HepG2 (cell line): Measurements from ENCODE around the gene UNC50.

Source experiments
- CHD2 ChIP-seq: IDR thresholded peaks from 2 replicates; pipeline ENCODE4 v1.6.1; 2011; ENCODE audit warnings: low read depth, low read length, improper control_type of control experiment
- ELF1 ChIP-seq: sonication (generic); formaldehyde crosslinking; IDR thresholded peaks from 2 replicates; pipeline ENCODE4 v1.4.0; 2020; ENCODE audit warnings: missing genetic modification reagents
- ESRRA ChIP-seq: sonication (generic); formaldehyde crosslinking; IDR thresholded peaks from 2 replicates; pipeline ENCODE4 v1.5.1; 2020; ENCODE audit warnings: mild to moderate bottlenecking, low read depth, missing genetic modification reagents
- EZH2 ChIP-seq: conservative IDR thresholded peaks from 2 replicates; pipeline ENCODE4 v1.6.1; 2012; ENCODE audit warnings: mild to moderate bottlenecking, low read depth, low read length, moderate library complexity
- MAFK ChIP-seq, 2 experiments: IDR thresholded peaks in 1 of 2; conservative IDR thresholded peaks in 1 of 2; 2 replicates each; pipeline ENCODE4 v1.6.1; 2011; ENCODE audit warnings: improper control_type of control experiment in 2 of 2, low read length in 2 of 2
- NFRKB ChIP-seq: fragments of 450-650 bp; IDR thresholded peaks from 2 replicates; pipeline ENCODE4 v1.6.1; 2017
- NR2C2 ChIP-seq: sonication (generic); formaldehyde crosslinking; IDR thresholded peaks from 2 replicates; pipeline ENCODE4 v1.4.0; 2020; ENCODE audit warnings: missing genetic modification reagents, mild to moderate bottlenecking, moderate library complexity, borderline replicate concordance
- TAF1 ChIP-seq: sonication (generic); formaldehyde crosslinking; IDR thresholded peaks from 2 replicates; pipeline ENCODE4 v1.4.0; 2020; ENCODE audit warnings: missing genetic modification reagents
- TCF7L2 ChIP-seq: IDR thresholded peaks from 2 replicates; pipeline ENCODE4 v1.6.1; 2011; ENCODE audit warnings: mild to moderate bottlenecking, low read depth, low read length, moderate library complexity
- ZNF501 ChIP-seq: sonication (generic); formaldehyde crosslinking; IDR thresholded peaks from 2 replicates; pipeline ENCODE4 v1.5.1; 2020; ENCODE audit warnings: mild to moderate bottlenecking, moderate library complexity, missing genetic modification reagents
- ZSCAN29 ChIP-seq: sonication (generic); formaldehyde crosslinking; conservative IDR thresholded peaks from 2 replicates; pipeline ENCODE4 v1.4.0; 2020; ENCODE audit warnings: mild to moderate bottlenecking, missing genetic modification reagents
- TF ChIP-seq, protein P1 (sequence below): sonication (generic); formaldehyde crosslinking; IDR thresholded peaks from 2 replicates; pipeline ENCODE4 v1.5.0; 2020; ENCODE audit warnings: mild to moderate bottlenecking, missing genetic modification reagents, moderate library complexity
- TF ChIP-seq, protein P2 (sequence below): conservative IDR thresholded peaks from 2 replicates; pipeline ENCODE4 v1.6.1; 2018; ENCODE audit warnings: missing genetic modification reagents

GRCh38 chr2:98561018-98561417, 47.4 kb upstream of the UNC50 start:
- no peak for TF ChIP-seq ESRRA
- TF ChIP-seq, protein P1, sequence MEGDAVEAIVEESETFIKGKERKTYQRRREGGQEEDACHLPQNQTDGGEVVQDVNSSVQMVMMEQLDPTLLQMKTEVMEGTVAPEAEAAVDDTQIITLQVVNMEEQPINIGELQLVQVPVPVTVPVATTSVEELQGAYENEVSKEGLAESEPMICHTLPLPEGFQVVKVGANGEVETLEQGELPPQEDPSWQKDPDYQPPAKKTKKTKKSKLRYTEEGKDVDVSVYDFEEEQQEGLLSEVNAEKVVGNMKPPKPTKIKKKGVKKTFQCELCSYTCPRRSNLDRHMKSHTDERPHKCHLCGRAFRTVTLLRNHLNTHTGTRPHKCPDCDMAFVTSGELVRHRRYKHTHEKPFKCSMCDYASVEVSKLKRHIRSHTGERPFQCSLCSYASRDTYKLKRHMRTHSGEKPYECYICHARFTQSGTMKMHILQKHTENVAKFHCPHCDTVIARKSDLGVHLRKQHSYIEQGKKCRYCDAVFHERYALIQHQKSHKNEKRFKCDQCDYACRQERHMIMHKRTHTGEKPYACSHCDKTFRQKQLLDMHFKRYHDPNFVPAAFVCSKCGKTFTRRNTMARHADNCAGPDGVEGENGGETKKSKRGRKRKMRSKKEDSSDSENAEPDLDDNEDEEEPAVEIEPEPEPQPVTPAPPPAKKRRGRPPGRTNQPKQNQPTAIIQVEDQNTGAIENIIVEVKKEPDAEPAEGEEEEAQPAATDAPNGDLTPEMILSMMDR (CRISPR knock-in tag) = no peak
- no peak for TF ChIP-seq NR2C2 (CRISPR knock-in tag)
- no peak for TF ChIP-seq EZH2
- no peak for TF ChIP-seq ELF1 (CRISPR knock-in tag)
- TF ChIP-seq, protein P2, sequence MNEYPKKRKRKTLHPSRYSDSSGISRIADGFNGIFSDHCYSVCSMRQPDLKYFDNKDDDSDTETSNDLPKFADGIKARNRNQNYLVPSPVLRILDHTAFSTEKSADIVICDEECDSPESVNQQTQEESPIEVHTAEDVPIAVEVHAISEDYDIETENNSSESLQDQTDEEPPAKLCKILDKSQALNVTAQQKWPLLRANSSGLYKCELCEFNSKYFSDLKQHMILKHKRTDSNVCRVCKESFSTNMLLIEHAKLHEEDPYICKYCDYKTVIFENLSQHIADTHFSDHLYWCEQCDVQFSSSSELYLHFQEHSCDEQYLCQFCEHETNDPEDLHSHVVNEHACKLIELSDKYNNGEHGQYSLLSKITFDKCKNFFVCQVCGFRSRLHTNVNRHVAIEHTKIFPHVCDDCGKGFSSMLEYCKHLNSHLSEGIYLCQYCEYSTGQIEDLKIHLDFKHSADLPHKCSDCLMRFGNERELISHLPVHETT (CRISPR knock-in tag) = no peak
- TF ChIP-seq NFRKB = no peak
- no peak for TF ChIP-seq TAF1
- TF ChIP-seq ZSCAN29 (CRISPR knock-in tag) = no peak
- TF ChIP-seq MAFK (conservative IDR thresholded peaks at IDR 0.05 in 1 of 2, IDR thresholded peaks at IDR 0.05 in 1 of 2; ENCODE audit: low read length in 2 of 2) = no peak
- TF ChIP-seq ZNF501 (CRISPR knock-in tag) = no peak
- TF ChIP-seq CHD2 = no peak
- no peak for TF ChIP-seq TCF7L2
